Activated CD4-positive, CD25-positive, alpha-beta regulatory T cell (primary cell): ENCODE measurements around the gene SLC7A5.

ENCODE experiments used
- DNase-seq, 4 experiments: peaks; one replicate each; lab custom pipeline; 2025; lab: John Stamatoyannopoulos, UW

The SLC7A5 gene

GRCh38 chr16:87846705-87847466 lies 22.4 kb downstream of the SLC7A5 start:
- no peak for DNase-seq

GRCh38 chr16:87845807-87846619 lies 23.3 kb downstream of the SLC7A5 start:
- DNase-seq = no peak

- DNase-seq = no peak
These were observed 24.1 kb downstream of the SLC7A5 start for GRCh38 chr16:87845213-87845612.

- DNase-seq = no peak
These were observed 24.5 kb downstream of the SLC7A5 start for GRCh38 chr16:87844809-87845208.

- no peak for DNase-seq
These were observed 25.1 kb downstream of the SLC7A5 start for GRCh38 chr16:87844120-87844733.

- DNase-seq = no peak
These were observed 25.6 kb downstream of the SLC7A5 start for GRCh38 chr16:87843678-87844105.

- DNase-seq = no peak
These were observed 27.0 kb downstream of the SLC7A5 start for GRCh38 chr16:87842209-87842869.

- DNase-seq = no peak
These were observed 27.7 kb downstream of the SLC7A5 start for GRCh38 chr16:87841340-87842208.

- DNase-seq = no peak
These were observed 28.9 kb downstream of the SLC7A5 start for GRCh38 chr16:87840271-87840978.

GRCh38 chr16:87839542-87840270 lies 29.6 kb downstream of the SLC7A5 start:
- no peak for DNase-seq

- DNase-seq = no peak
These were observed 30.4 kb downstream of the SLC7A5 start for GRCh38 chr16:87838643-87839541.

- no peak for DNase-seq
These were observed 31.5 kb downstream of the SLC7A5 start for GRCh38 chr16:87837627-87838289.

GRCh38 chr16:87836844-87837581 lies 32.3 kb downstream of the SLC7A5 start:
- no peak for DNase-seq

GRCh38 chr16:87836346-87836843 lies 32.9 kb downstream of the SLC7A5 start:
- no peak for DNase-seq

- no peak for DNase-seq
These were observed 33.4 kb downstream of the SLC7A5 start for GRCh38 chr16:87835882-87836331.

- no peak for DNase-seq
These were observed 34.4 kb downstream of the SLC7A5 start for GRCh38 chr16:87834668-87835473.
